ENCODE measurements around the gene ALS2CL.
A peak's percentile ranks its signal among the peaks of the same experiment; 100 is the strongest.

Gene ALS2CL

DNA sequence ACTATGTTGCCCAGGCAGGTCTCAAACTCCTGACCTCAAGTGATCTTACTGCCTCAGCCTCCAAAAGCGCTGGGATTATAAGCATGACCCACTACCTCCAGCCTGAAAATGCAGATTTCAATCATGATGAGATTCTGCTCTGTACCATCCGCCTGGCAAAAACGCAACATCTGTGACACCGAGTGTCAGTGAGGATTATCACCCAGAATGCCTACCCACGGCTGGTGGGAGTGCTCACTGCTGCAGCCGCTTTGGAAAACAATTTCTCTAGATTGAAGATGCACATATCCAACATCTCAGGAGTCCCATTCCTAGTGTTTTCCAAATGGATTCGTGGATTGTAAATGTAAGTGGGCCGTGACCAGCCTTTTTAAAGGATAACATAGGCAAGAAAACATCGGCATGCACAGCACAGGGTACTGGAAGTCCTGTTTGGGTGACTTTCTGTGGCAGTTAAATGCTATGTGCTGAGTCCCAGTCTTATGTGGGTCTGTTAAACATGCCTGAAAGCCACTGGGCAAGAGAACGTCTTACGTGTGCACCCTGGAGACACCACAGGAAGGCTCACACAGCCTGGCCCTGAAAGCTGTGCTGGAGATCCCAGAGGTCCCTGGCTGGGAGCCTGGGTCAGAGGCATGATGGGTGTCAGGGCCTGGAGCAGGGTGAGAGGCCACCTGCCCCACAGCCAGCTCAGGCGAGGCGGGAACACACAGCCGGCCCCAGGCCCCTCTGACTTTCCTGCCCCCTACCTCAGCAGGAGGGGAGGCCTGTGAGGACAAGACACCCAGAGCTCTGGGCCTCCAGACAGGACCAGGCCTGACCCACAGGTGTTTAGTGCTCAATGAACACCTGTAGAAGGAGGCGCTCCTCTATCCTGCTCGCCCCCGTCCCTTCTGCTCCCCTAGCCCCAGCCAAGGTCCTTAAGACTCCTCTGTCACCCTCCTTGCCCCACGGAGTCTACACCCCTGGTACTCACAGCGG is 23.3 kb upstream of the ALS2CL start:
- no peak for DNase-seq

DNA sequence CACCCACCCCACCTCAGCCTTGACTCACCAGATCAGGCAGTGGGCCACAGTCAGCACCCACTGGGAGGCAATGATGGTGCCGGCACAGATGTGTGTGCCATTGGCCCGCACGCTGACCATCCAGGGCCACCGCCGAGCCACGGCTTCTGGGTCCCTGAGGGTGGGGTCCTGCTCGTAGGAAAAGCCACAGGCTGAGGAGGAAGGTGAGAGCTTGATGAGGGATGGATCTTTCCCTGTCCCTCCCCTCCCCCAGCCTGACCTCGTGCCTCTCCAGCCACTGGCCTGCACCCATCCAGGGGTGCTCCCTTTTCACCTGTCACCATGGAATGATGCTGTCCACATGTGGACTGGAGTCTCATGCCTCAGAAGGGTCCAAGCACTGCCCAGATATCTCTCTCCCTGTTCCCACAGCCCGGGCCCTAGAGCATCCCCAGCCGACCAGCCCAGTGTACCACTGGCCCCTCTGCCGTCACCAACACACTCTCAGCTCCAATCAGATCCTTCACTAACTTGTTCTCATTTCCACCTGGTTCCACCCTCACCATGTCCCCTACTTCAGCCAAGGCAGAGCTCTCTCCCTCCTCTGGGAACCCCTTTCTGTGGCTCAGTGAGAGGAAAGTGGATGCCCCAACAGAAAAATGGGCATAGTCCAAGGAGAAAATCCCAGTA is 22.2 kb upstream of the ALS2CL start:
- no peak for DNase-seq

- DNase-seq = no peak
Observed at GRCh38 chr3:46714728-46715506, 21.4 kb upstream of the ALS2CL start.

DNA sequence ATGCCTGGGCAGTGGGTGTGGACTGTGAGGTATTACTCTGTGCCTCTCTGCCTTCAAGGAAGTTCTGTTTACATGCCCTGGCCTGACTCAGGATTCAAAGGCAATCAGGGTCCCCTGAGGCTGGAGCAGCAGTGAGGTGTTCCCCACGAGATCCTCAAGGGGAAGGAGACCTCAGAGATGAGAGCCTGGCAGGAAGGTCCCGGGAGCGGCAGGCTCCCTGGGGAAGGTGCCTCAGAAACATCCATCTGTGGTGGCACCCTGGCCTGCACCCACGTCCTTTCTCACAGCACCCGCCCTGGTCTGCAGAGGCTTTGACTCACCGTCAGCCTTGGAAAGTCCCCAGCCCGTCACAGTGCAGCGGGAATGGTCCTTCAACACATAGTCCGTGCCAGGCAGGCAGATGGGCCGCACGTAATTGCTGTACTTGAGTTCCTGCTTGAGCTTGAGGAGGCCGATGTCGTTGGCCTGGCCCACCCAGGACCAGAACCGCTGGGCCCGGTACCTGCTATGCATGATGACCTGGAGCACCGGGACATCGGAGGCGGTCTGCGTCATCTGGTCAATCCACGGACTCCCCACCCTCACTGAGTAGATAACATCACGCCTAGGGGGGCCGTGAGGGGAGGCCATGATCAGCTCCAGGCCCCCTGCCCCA is 20.5 kb upstream of the ALS2CL start:
- no peak for DNase-seq

DNA sequence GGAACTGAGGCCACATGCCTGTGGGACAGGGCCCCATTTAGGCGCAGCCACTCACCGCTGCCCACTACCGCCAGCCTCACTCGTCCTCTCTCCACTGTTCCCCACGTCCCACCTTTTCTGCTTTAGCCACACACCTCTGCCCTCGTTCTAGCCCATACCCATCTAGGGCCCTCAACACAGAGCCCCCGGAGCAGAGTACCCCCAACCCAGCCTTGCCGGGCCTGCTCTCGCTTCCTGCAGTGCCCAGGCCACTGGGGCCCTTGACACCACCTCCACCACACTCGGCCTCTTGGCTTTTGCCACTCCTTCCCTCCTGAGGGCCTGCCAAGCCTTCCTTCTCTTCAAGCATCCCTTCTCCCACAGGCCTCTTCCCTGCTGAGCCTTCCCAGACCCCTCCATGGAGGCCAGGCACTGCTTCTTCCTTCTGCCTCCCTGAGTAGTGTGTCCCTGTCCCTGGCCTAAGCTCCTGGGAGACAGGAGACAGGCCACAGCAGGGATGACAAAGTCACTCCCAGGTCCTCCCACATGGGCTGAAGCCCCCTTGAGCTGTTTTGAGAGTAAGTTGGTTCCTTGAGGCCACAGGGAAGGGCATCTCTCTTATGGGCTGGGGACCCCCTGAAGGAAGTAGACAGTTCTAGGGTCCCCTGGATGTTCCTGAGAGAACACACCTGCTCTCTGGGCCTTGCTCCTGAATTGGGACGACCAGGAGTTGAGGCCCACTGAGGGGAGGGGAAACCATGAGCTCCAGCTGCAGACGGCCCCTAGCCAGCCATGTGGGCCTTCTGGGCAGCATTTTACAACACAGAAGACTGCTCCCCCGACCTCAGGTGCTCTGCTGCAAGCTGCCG is 19.8 kb upstream of the ALS2CL start:
- no peak for DNase-seq

DNA sequence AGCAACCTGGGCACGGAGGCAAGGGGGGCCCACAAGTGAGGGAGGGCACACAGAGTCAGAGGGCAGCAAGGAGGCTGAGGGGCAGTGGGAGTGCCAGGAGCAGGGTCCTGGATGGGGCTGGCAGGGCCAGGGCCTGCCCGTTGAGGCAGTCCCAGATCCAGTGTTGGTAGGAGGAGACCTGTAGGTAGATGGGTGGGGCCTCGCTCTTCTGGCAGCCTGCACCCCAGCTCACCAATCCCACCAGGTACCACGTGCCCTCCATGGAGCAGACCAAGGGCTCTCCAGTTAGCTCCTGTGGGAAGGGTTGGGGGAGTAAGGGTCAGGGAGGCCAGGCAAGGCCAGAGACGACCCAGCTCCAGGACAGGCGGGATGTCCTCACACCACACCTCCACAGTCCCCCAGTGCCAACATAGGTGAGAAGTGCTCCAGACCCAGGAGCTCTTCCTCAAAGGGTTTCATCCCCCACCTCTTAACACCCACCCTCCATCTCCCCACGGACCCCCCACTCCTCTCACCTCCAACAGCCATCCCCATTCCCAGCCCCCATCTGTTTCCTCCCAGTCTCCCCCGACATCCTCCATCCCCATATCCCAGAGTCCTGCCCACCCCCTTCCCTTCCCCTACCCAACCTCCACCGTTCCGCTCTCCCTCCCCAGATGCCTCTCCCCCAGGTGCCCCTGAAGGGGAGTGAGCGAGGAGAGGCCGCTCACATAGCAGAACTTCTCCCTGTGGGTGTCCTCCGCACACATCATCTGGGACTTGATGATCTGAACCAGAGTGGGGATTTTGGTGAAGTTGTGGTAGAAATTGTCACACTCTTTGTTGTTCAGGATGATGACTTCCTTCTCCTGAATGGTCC is 18.9 kb upstream of the ALS2CL start:
- DNase-seq = no peak

GRCh38 chr3:46711760-46712159 is 18.3 kb upstream of the ALS2CL start:
- no peak for DNase-seq

- no peak for DNase-seq
Observed at GRCh38 chr3:46711305-46711704, 17.8 kb upstream of the ALS2CL start.

GRCh38 chr3:46710671-46711295 is 17.3 kb upstream of the ALS2CL start:
- DNase-seq = no peak

- no peak for DNase-seq
Observed at GRCh38 chr3:46710229-46710628, 16.8 kb upstream of the ALS2CL start.

- DNase-seq = no peak
Observed at GRCh38 chr3:46709721-46710120, 16.2 kb upstream of the ALS2CL start.

GRCh38 chr3:46709157-46709654 is 15.7 kb upstream of the ALS2CL start:
- no peak for DNase-seq

DNA sequence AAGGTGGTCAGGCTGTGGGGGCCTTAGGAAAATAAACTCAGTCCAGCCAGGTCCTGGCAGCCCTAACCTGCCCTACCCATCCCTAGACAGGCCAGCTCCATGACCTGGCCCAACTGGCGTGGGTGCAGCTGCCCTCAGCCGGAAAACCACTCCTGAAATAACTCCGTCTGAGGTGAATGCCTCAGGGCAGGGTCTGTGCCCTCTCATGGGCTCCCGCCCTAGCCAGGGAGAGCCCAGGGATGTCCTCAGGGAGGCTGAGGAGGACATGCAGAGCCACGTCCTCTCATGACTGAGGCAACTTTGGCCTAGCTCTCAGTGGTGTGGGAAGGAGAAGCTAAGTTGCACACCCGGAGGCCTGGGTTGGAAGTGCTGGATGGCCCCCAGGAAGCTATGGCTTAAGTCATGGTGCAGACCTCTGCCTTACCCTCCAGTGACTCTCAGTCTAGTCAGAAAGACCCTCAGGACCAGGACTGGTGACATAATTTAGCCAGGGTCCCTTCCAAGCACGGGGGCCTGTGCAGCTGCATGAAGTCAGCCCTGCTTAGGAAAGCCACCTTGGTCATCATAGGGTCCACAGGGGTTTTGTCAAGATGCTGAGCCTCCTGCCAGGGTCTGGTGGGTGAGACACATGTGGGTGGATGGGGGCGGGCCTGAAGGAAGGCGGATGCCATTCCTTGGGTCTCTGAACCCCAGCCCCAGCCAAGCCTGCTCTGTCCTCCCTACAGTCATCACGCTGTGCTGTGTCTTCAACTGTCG is 15.1 kb upstream of the ALS2CL start:
- no peak for DNase-seq

DNA sequence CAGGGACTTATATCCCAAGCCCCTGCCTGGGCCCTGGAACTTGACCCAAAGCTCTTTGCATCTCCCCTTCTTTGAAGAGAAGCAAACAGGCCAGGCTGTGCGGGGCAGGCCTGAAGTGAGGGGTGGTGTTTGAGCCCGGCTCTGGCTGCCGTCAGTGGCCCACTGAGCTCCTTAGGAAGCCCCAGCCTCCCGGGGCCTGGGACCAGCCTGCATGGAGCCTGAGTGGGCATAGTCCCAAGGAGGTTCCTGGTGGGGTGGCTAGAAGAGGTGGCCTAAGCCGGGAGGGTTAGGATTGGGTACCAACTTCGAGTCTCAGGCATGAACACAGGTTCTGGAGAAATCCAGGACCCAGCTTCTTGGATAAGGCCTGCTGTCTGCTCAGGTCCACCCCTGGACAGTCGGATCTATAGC is 14.1 kb upstream of the ALS2CL start:
- no peak for DNase-seq

DNA sequence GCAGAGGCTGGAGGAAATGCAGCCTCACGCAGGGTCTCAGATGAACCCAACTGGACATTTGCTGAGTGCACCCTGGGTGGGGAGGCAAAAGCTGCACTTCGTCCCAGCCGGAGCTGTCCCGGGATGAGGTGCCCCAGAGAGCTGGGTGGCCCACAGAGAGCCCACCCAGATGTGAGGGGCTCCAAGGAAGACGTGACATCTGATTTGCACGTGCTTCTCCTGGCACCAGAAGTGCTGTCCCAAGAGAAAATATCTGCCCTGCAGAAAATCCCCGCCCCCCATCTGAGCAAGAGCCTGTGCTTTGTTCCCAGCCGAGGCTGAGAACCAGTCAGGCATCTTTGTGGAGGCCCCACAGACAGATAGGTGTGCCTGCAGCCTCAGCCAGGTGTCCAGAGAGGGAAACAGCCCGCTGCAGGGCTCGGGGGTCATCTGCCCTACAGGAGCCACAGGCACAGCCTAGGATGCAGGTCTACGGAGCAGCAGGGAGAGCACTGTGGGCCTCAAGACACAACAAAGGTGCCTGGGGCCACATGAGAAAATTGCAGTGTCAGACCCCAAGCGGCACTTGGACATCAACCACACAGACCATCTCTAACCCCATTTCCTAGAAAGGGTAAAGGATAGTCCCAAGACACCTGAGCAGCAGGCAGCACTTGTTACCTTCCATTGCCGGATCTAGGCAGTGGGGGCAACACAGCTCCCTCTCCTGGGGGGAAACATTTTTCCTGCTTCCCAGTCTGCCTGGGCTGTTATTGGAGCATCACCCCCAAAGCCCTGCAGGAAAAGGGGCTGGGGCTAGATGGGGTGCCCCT is 13.5 kb upstream of the ALS2CL start:
- no peak for DNase-seq

- no peak for DNase-seq
Observed at GRCh38 chr3:46705751-46706552, 12.5 kb upstream of the ALS2CL start.

DNA sequence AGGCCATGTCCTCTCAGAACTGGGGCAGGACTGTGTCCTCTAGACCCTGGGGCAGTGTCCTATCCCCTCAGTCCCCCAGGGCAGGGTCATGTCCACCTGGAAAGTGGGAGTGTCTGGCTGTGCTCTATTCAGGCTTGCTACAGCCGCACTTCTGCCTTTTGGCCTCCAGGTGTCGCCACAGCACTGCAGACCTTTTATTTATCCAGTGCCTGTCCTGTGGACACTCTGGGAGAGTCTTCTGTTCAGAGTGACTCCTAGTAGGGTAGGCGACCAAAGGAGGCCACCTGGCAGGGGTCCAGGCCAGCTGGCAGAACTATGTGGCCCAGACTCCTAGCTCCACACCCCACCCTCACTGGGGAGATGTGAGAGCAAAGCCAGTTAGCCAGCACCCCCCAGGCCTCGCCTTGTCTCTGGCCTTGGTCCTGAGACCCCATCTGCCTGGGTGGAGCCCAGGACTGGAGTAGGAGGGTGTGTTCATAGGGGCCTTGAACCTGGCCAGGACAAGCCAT is 11.6 kb upstream of the ALS2CL start:
- DNase-seq = peak in 1 of 2 donors; percentile 32
